ENCODE data around the gene VOPP1.

GRCh38 chr7:55467047-55467593 lies 105.2 kb downstream of the VOPP1 start:
- TF ChIP-seq MAX (IDR thresholded peaks at IDR 0.05) (no peak), EGR1 (IDR thresholded peaks at IDR 0.05) (no peak), EP300 (IDR thresholded peaks at IDR 0.05; ENCODE audit: borderline replicate concordance) (no peak), CEBPB (IDR thresholded peaks at IDR 0.05) (no peak), TEAD4 (IDR thresholded peaks at IDR 0.05) (no peak)
